WTC11 (cell line): ENCODE results near the gene ZNF576. TPM values are rescaled to one million over a fixed set of nuclear protein-coding genes. Genes with fewer than 3 reads are reported as not detected.

Source experiments
- ATAC-seq: fragments of 200-7000 bp; cut with Tn5 transposase; 2 replicates; pipeline ENCODE4 v1.10.0; 2021; ENCODE audit warnings: mild to moderate bottlenecking, moderate library complexity
- CTCF ChIA-PET: fragments of 300-600 bp; sonication (Branson Sonifier 250); formaldehyde crosslinking; loops from one replicate; lab custom pipeline; 2021; ENCODE audit warnings: antibody characterized with exemption; lab: Charles Lee
- POLR2A ChIA-PET: fragments of 350-600 bp; sonication (Branson Sonifier 250); formaldehyde crosslinking; loops from one replicate; lab custom pipeline; 2021; ENCODE audit warnings: antibody characterized with exemption; lab: Charles Lee
- DNase-seq: peaks from one replicate; pipeline ENCODE4 v3.0.0; 2021; ENCODE audit warnings: low spot score
- H3K27ac Mint-ChIP-seq: 2 replicates; pipeline ENCODE4 v1.8.0; 2021; ENCODE audit warnings: mixed read lengths
- H3K27me3 Mint-ChIP-seq: 2 replicates; pipeline ENCODE4 v1.8.0; 2021; ENCODE audit warnings: low read depth, mild to moderate bottlenecking, moderate library complexity, mixed read lengths
- H3K36me3 Mint-ChIP-seq: 2 replicates; pipeline ENCODE4 v1.8.0; 2021; ENCODE audit warnings: mixed read lengths
- H3K4me1 Mint-ChIP-seq: 2 replicates; pipeline ENCODE4 v1.8.0; 2022; ENCODE audit warnings: mixed read lengths
- H3K4me3 Mint-ChIP-seq: 2 replicates; pipeline ENCODE4 v1.8.0; 2021; ENCODE audit warnings: mild to moderate bottlenecking, moderate library complexity, mixed read lengths
- H3K9me3 Mint-ChIP-seq: 2 replicates; pipeline ENCODE4 v1.8.0; 2021; ENCODE audit warnings: mixed read lengths
- ZNF263 ChIP-seq: sonication (generic); formaldehyde crosslinking; IDR thresholded peaks from 2 replicates; pipeline ENCODE4 v1.8.1; 2022; ENCODE audit warnings: low read depth, mild to moderate bottlenecking, moderate library complexity, missing genetic modification reagents
- ZNF317 ChIP-seq: sonication (generic); formaldehyde crosslinking; IDR thresholded peaks from 2 replicates; pipeline ENCODE4 v1.8.1; 2023; ENCODE audit warnings: low read depth, mild to moderate bottlenecking, moderate library complexity, missing genetic modification reagents, borderline replicate concordance
- ZNF416 ChIP-seq: fragments of 250-450 bp; sonication (Bioruptor Pico); IDR thresholded peaks from 2 replicates; pipeline ENCODE4 v1.9.0; 2021; ENCODE audit warnings: mild to moderate bottlenecking, inconsistent platforms
- total RNA-seq: library from RNA; stranded (reverse); gene quantifications from 3 replicates; pipeline ENCODE4 v1.2.3, GENCODE V29; 2021
- TF ChIP-seq, protein P1 (sequence below): fragments of 250-450 bp; sonication (Bioruptor Pico); IDR thresholded peaks from 2 replicates; pipeline ENCODE4 v1.9.0; 2021; ENCODE audit warnings: mild to moderate bottlenecking
- TF ChIP-seq, protein P2 (sequence below): sonication (generic); formaldehyde crosslinking; IDR thresholded peaks from 2 replicates; pipeline ENCODE4 v1.8.0; 2022; ENCODE audit warnings: mild to moderate bottlenecking, missing genetic modification reagents
- TF ChIP-seq, protein P3 (sequence below): sonication (generic); formaldehyde crosslinking; conservative IDR thresholded peaks from 2 replicates; pipeline ENCODE4 v1.8.1; 2022; ENCODE audit warnings: mild to moderate bottlenecking, missing genetic modification reagents
- TF ChIP-seq, protein P4 (sequence below): fragments of 200-600 bp; IDR thresholded peaks from 2 replicates; pipeline ENCODE4 v1.8.0; 2022; ENCODE audit warnings: antibody characterized with exemption
- TF ChIP-seq, protein P5 (sequence below): sonication (generic); formaldehyde crosslinking; IDR thresholded peaks from 2 replicates; pipeline ENCODE4 v1.8.0; 2022; ENCODE audit warnings: mild to moderate bottlenecking, missing genetic modification reagents

The ZNF576 gene
- total RNA-seq, 1 experiment from 2014 or later = 15.9 TPM

DNA sequence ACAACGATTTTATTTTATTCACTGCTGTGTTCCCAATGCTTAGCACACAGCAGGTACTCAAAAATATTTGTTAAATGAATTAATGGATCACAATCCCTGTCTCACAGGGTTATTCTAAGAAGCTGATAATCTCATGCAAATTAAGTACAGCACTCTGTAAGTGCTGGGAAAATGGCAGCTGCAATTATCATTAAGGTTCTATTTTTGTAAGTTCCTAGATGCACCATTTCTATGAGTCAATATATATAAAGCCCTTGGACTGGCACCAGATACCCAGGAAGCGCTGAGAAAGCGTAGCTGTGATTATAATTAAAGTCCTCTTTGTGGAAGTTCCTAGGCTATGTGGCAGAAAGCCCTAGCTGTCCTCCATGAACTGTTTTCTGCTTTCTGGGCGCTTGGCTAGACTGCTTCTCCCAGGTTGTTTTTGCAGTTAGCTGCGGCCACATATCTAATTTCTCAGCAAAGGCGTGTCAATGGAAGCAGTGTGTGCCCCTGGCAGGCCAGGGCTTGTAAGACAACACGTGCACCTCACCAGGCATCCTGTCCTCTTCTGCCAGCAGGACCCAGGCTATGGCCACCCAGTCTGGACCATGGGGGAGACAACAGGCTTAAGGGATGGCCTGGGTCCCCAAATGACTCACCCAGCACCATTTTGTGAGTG is 10.3 kb downstream of the ZNF576 start:
- Mint-ChIP-seq H3K4me1 (peaks cover 6% of the 10 kb centered on the region; the same call in 1 of the 2 replicates), H3K27ac (no peak overlapping the region), H3K9me3 (no peaks in the 10 kb centered on the region), H3K36me3 (peaks cover under 1% of the 10 kb centered on the region; the same call in 1 of the 2 replicates), H3K4me3 (no peak overlapping the region), H3K27me3 (no peaks in the 10 kb centered on the region)
- no peak for TF ChIP-seq ZNF263 (CRISPR knock-in tag)
- TF ChIP-seq, protein P1, sequence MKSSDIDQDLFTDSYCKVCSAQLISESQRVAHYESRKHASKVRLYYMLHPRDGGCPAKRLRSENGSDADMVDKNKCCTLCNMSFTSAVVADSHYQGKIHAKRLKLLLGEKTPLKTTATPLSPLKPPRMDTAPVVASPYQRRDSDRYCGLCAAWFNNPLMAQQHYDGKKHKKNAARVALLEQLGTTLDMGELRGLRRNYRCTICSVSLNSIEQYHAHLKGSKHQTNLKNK (CRISPR knock-in tag) = no peak
- TF ChIP-seq, protein P2, sequence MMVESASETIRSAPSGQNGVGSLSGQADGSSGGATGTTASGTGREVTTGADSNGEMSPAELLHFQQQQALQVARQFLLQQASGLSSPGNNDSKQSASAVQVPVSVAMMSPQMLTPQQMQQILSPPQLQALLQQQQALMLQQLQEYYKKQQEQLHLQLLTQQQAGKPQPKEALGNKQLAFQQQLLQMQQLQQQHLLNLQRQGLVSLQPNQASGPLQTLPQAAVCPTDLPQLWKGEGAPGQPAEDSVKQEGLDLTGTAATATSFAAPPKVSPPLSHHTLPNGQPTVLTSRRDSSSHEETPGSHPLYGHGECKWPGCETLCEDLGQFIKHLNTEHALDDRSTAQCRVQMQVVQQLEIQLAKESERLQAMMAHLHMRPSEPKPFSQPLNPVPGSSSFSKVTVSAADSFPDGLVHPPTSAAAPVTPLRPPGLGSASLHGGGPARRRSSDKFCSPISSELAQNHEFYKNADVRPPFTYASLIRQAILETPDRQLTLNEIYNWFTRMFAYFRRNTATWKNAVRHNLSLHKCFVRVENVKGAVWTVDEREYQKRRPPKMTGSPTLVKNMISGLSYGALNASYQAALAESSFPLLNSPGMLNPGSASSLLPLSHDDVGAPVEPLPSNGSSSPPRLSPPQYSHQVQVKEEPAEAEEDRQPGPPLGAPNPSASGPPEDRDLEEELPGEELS (CRISPR knock-in tag) = no peak
- TF ChIP-seq, protein P3, sequence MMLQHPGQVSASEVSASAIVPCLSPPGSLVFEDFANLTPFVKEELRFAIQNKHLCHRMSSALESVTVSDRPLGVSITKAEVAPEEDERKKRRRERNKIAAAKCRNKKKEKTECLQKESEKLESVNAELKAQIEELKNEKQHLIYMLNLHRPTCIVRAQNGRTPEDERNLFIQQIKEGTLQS (CRISPR knock-in tag) = no peak
- CTCF ChIA-PET = interaction anchor here (1.6 to 2.4 kb wide), 3 partner anchors 12 to 52 kb away, joined by 4 to 8 read pairs (median 4); no protein-coding TSS in a partner anchor
- DNase-seq = no peak
- no peak for ATAC-seq
- POLR2A ChIA-PET = interaction anchor here (0.9 to 1.4 kb wide), 2 partner anchors 11 to 14 kb away, joined by 3 read pairs; partner anchors contain the start of genes IRGQ and ZNF576

DNA sequence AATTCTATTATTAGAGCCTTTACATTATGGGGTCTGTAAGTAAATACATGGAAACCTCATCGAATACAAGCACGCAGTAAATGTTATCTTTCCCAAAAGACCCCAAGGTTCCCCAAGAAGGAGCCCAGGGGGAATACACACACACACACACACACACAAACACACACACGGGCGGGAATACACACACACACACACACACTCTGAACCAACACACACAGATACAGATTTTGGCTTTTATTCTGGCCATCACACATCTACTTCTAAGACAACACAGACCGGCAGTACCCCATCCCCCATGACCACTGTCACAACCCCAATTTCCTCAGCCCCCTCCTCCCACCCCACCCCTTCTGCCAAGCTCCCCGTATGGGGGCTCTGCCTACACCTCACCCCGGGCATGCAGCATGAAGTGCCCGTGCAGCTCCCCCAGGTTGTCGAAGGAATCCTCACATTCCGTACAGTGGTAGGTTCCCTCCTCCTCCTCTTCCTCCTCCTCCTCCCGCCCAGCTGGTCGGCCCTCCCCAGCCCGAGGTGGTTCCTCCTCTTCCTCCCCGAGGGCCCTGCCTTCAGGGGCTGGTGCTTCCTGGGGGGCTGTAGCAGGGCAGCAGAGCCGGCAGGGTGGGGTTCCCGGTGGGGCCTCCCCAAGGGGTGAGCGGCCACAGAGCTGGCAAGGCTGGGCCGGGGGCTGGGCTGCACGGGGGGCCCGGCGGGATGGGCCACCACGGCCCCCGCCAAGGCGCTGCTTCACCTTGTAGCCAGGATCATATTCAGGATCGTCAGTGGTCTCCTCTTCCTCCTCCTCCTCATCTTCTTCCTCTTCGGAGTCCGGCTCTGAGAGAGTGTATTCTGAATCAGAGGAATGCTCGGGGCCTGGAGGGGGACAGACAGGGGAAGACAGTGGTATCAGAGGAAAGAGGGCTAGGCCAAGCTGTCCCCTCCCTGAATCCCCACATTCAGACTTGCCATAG is 11.1 kb downstream of the ZNF576 start:
- POLR2A ChIA-PET = interaction anchor here (0.9 kb wide), 1 partner anchor 13 kb away, joined by 3 read pairs; no protein-coding TSS in a partner anchor

More for the DNA sequence above, 11.1 kb downstream of the ZNF576 start:
- TF ChIP-seq, protein P4, sequence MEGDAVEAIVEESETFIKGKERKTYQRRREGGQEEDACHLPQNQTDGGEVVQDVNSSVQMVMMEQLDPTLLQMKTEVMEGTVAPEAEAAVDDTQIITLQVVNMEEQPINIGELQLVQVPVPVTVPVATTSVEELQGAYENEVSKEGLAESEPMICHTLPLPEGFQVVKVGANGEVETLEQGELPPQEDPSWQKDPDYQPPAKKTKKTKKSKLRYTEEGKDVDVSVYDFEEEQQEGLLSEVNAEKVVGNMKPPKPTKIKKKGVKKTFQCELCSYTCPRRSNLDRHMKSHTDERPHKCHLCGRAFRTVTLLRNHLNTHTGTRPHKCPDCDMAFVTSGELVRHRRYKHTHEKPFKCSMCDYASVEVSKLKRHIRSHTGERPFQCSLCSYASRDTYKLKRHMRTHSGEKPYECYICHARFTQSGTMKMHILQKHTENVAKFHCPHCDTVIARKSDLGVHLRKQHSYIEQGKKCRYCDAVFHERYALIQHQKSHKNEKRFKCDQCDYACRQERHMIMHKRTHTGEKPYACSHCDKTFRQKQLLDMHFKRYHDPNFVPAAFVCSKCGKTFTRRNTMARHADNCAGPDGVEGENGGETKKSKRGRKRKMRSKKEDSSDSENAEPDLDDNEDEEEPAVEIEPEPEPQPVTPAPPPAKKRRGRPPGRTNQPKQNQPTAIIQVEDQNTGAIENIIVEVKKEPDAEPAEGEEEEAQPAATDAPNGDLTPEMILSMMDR = no peak
- TF ChIP-seq, protein P2 (CRISPR knock-in tag) = no peak
- TF ChIP-seq, protein P5, sequence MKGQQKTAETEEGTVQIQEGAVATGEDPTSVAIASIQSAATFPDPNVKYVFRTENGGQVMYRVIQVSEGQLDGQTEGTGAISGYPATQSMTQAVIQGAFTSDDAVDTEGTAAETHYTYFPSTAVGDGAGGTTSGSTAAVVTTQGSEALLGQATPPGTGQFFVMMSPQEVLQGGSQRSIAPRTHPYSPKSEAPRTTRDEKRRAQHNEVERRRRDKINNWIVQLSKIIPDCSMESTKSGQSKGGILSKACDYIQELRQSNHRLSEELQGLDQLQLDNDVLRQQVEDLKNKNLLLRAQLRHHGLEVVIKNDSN = no peak
- TF ChIP-seq ZNF317 (CRISPR knock-in tag) (no peak), ZNF416 (no peak)
- DNase-seq = no peak
- H3K36me3 Mint-ChIP-seq = peaks cover 8% of the 10 kb centered on the region
- no peak overlapping the region for H3K4me3 Mint-ChIP-seq
- H3K27ac Mint-ChIP-seq = no peak overlapping the region
- CTCF ChIA-PET = interaction anchor here (0.5 to 2.4 kb wide), 2 partner anchors 52 to 1459 kb away, joined by 3 to 8 read pairs; no protein-coding TSS in a partner anchor
- no peak for ATAC-seq
- H3K9me3 Mint-ChIP-seq = peaks cover 5% of the 10 kb centered on the region
- H3K27me3 Mint-ChIP-seq = no peaks in the 10 kb centered on the region
- H3K4me1 Mint-ChIP-seq = peaks cover 6% of the 10 kb centered on the region; the same call in 1 of the 2 replicates
